ENCODE measurements around the gene RRAGC. TPM values are rescaled to one million over a fixed set of nuclear protein-coding genes. Genes with fewer than 3 reads are reported as not detected.

Gene RRAGC
- total and polyA plus RNA-seq, 2 of the 13 experiments (the other 11 are each of a cell fraction or from before 2014, with no cell fraction given): 7.6 to 8.0 TPM

GRCh38 chr1:38888423-38889333 is 29.1 kb upstream of the RRAGC start (continued):
- TF ChIP-seq, protein P1, sequence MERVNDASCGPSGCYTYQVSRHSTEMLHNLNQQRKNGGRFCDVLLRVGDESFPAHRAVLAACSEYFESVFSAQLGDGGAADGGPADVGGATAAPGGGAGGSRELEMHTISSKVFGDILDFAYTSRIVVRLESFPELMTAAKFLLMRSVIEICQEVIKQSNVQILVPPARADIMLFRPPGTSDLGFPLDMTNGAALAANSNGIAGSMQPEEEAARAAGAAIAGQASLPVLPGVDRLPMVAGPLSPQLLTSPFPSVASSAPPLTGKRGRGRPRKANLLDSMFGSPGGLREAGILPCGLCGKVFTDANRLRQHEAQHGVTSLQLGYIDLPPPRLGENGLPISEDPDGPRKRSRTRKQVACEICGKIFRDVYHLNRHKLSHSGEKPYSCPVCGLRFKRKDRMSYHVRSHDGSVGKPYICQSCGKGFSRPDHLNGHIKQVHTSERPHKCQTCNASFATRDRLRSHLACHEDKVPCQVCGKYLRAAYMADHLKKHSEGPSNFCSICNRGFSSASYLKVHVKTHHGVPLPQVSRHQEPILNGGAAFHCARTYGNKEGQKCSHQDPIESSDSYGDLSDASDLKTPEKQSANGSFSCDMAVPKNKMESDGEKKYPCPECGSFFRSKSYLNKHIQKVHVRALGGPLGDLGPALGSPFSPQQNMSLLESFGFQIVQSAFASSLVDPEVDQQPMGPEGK (CRISPR knock-in tag; IDR thresholded peaks at IDR 0.05): 0 out of 2 replicates have a peak, but pooled peaks have one; percentile 17
- peak; percentile 55; the same call in 1 of the 2 replicates for TF ChIP-seq PRDM10 (CRISPR knock-in tag; IDR thresholded peaks at IDR 0.05; ENCODE audit: low read depth)
- TF ChIP-seq, protein P2, sequence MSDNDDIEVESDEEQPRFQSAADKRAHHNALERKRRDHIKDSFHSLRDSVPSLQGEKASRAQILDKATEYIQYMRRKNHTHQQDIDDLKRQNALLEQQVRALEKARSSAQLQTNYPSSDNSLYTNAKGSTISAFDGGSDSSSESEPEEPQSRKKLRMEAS (IDR thresholded peaks at IDR 0.05): peak; percentile 33; the same call in 1 of the 2 replicates
- TF ChIP-seq MIER2 (CRISPR knock-in tag; IDR thresholded peaks at IDR 0.05): 0 out of 2 replicates have a peak, but pooled peaks have one; percentile 41
- 0 out of 2 replicates have a peak, but pooled peaks have one; percentile 44 for TF ChIP-seq TARDBP (CRISPR knock-in tag; IDR thresholded peaks at IDR 0.05)
- no peak for TF ChIP-seq FOXP1 (IDR thresholded peaks at IDR 0.05)
- peak; percentile 43; the same call in 1 of the 2 replicates for TF ChIP-seq FOXP1 (CRISPR knock-in tag; IDR thresholded peaks at IDR 0.05)
- peak; percentile 31; the same call in 1 of the 2 replicates for TF ChIP-seq AHDC1 (CRISPR knock-in tag; IDR thresholded peaks at IDR 0.05; ENCODE audit: borderline replicate concordance)
- 0 out of 2 replicates have a peak, but pooled peaks have one; percentile 56 for TF ChIP-seq ZSCAN21 (CRISPR knock-in tag; IDR thresholded peaks at IDR 0.05; ENCODE audit: borderline replicate concordance)
- 0 out of 2 replicates have a peak, but pooled peaks have one; percentile 42 for TF ChIP-seq ZBTB7B (CRISPR knock-in tag; IDR thresholded peaks at IDR 0.05)
- peak; percentile 47 for TF ChIP-seq SAP130 (CRISPR knock-in tag; IDR thresholded peaks at IDR 0.05; ENCODE audit: low read depth)
- TF ChIP-seq FOXK1 (CRISPR knock-in tag; IDR thresholded peaks at IDR 0.05; ENCODE audit: borderline replicate concordance, low read depth): 0 out of 2 replicates have a peak, but pooled peaks have one; percentile 16
- peak; percentile 50; the same call in 1 of the 2 replicates for TF ChIP-seq ZBTB37 (CRISPR knock-in tag; IDR thresholded peaks at IDR 0.05)
- TF ChIP-seq ZBTB20 (CRISPR knock-in tag; IDR thresholded peaks at IDR 0.05; ENCODE audit: borderline replicate concordance, low read depth): peak; percentile 80; the same call in 1 of the 2 replicates
